Measurements from ENCODE around the gene ZNF775. TPM values are rescaled to one million over a fixed set of nuclear protein-coding genes. Genes with fewer than 3 reads are reported as not detected.
A peak's percentile ranks its signal among the peaks of the same experiment; 100 is the strongest.

Gene ZNF775
- total and polyA plus RNA-seq, 2 of the 13 experiments (the other 11 are each of a cell fraction or from before 2014, with no cell fraction given) = 3.1 to 3.2 TPM

DNA sequence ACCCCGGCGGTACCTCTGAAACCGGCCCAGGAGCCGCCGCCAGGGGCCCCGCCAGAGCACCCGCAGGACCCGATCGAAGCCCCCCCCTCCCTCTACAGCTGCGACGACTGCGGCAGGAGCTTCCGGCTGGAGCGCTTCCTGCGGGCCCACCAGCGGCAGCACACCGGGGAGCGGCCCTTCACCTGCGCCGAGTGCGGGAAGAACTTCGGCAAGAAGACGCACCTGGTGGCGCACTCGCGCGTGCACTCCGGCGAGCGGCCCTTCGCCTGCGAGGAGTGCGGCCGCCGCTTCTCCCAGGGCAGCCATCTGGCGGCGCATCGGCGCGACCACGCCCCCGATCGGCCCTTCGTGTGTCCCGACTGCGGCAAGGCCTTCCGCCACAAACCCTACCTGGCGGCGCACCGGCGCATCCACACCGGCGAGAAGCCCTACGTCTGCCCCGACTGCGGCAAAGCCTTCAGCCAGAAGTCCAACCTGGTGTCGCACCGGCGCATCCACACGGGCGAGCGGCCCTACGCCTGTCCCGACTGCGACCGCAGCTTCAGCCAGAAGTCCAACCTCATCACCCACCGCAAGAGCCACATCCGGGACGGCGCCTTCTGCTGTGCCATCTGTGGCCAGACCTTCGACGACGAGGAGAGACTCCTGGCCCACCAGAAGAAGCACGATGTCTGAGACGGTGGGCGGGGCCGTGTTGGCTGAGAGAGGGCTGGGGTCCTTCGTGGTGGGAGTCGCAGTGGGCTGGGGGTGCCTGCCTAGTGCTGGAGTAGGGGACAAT is 6.7 kb upstream of the ZNF775 start:
- Histone ChIP-seq H2AFZ (ENCODE audit: low read length) (no peak overlapping the region), H3K4me1 (ENCODE audit: insufficient read depth, low read length) (peaks cover 70% of the 10 kb centered on the region), H3K27me3 (ENCODE audit: control insufficient read depth in 1 of 2, insufficient read depth in 2 of 2, low read length in 2 of 2) (no peaks in the 10 kb centered on the region), H3K4me3 (replicated peaks in 1 of 3; ENCODE audit: insufficient read depth in 1 of 3, low read depth in 2 of 3, low read length in 3 of 3) (no peak overlapping the region), H3K79me2 (ENCODE audit: insufficient read depth, low read length) (peaks cover 38% of the 10 kb centered on the region), H3K9ac (ENCODE audit: insufficient read depth, low read depth, low read length) (no peak overlapping the region), H3K9me3 (ENCODE audit: low read length) (no peaks in the 10 kb centered on the region), H3K36me3 (replicated peaks in 1 of 2; ENCODE audit: control insufficient read depth in 1 of 2, insufficient read depth in 2 of 2, low read length in 2 of 2) (peaks cover 5 to 27% of the 10 kb centered on the region in 2 experiments; a peak in 4 of 5 replicates), H4K20me1 (ENCODE audit: insufficient read depth, low read length) (peaks cover 8% of the 10 kb centered on the region; the same call in 1 of the 2 replicates), H3K27ac (ENCODE audit: extremely low read length, insufficient read depth, low read length) (no peak overlapping the region), H3K4me2 (ENCODE audit: low read depth, low read length) (no peak overlapping the region)
- 97% methylated on average over 58 of the region's 79 CpGs for WGBS (ENCODE audit: low lambda C conversion rate)
- no peak for FAIRE-seq
- CTCF ChIA-PET (ENCODE audit: low intra/inter-chr PET ratio, low total read pairs) = no interaction called here
- POLR2A ChIA-PET = interaction anchor here (1.6 to 6.8 kb wide), 4 partner anchors 12 to 32 kb away, joined by 3 to 141 read pairs (median 70); a partner anchor contains a TSS
- ATAC-seq = no peak
- intact Hi-C loops (cut with micrococcal nuclease; ENCODE audit: unreplicated experiment) (no loop called here), in situ Hi-C loops (cut with HindIII; ENCODE audit: extremely low pct_ligation_motif_present, low pct_unique_long_range_greater_than_20kb) (no loop called here)
- no TSS peak for BruUV-seq (replicated peaks)
- TF ChIP-seq KDM4B (CRISPR knock-in tag; IDR thresholded peaks at IDR 0.05) = no peak
- TF ChIP-seq ZBTB38 (CRISPR knock-in tag; IDR thresholded peaks at IDR 0.05) = 0 out of 2 replicates have a peak, but pooled peaks have one; percentile 51
- peak; percentile 66 for TF ChIP-seq RBFOX2 (IDR thresholded peaks at IDR 0.05; ENCODE audit: low read depth, low read length)
- peak; percentile 88 for TF ChIP-seq AGO2 (optimal IDR thresholded peaks at IDR 0.05; ENCODE audit: low read depth, low read length)
- TF ChIP-seq HOXA3 (CRISPR knock-in tag; IDR thresholded peaks at IDR 0.05) = peak; percentile 34; the same call in 1 of the 2 replicates
- TF ChIP-seq ZHX1 (CRISPR knock-in tag; IDR thresholded peaks at IDR 0.05; ENCODE audit: low read depth) = peak; percentile 63; the same call in 1 of the 2 replicates
- no peak for TF ChIP-seq MZF1 (CRISPR knock-in tag; IDR thresholded peaks at IDR 0.05; ENCODE audit: borderline replicate concordance)
- peak; percentile 87; the same call in 1 of the 2 replicates for TF ChIP-seq ZC3H13 (CRISPR knock-in tag; IDR thresholded peaks at IDR 0.05)
- 0 out of 2 replicates have a peak, but pooled peaks have one; percentile 26 for TF ChIP-seq CENPT (CRISPR knock-in tag; IDR thresholded peaks at IDR 0.05; ENCODE audit: low read depth)
- no peak for DNase-seq (ENCODE audit: low spot score)
